Motor neuron (in vitro differentiated cells): ENCODE results near the gene ZNF423. TPM values are rescaled to one million over a fixed set of nuclear protein-coding genes. Genes with fewer than 3 reads are reported as not detected.
A peak's percentile ranks its signal among the peaks of the same experiment; 100 is the strongest.

Experiments
- ATAC-seq, 8 experiments: fragments of 200-7000 bp; cut with Tn5 transposase; replicated peaks in 6 of 8; 2 replicates each; pipeline ENCODE4 v1.8.0; 2021; ENCODE audit warnings: mild to moderate bottlenecking in 8 of 8, moderate library complexity in 8 of 8
- H3K27ac ChIP-seq, 2 donors: fragments of 250-450 bp; sonication (Bioruptor Pico); 2 replicates each; pipeline ENCODE4 v1.9.0; 2021; ENCODE audit warnings: antibody characterized with exemption in 2 of 2, mild to moderate bottlenecking in 2 of 2, moderate library complexity in 1 of 2
- H3K4me1 ChIP-seq, 2 donors: fragments of 250-450 bp; sonication (Bioruptor Pico); replicated peaks in 1 of 2; 2 replicates each; pipeline ENCODE4 v1.6.1; 2021; ENCODE audit warnings: antibody characterized with exemption in 2 of 2, mild to moderate bottlenecking in 2 of 2, moderate library complexity in 1 of 2
- H3K4me3 ChIP-seq, 5 donors: fragments of 250-450 bp; sonication (Bioruptor Pico); 2 replicates each; pipeline ENCODE4 v1.9.0; 2021; ENCODE audit warnings: antibody characterized with exemption in 5 of 5, mild to moderate bottlenecking in 5 of 5, moderate library complexity in 4 of 5
- WGBS, 10 experiments: fragments of 450-650 bp; shearing (Covaris generic); methylation state at CpG; one replicate each; pipeline ENCODE4 v1.0.0; 2022; 5-methylcytosine and 5-hydroxymethylcytosine counted together
- in situ Hi-C, 9 experiments: fragments of 400-800 bp; cut with MboI; loops; one replicate each; pipeline ENCODE4 v1.15.0; 2021; ENCODE audit warnings: low sequenced_read_pairs in 9 of 9, low pct_unique_long_range_greater_than_20kb in 2 of 9; ENCODE audit not compliant: unreplicated experiment in 9 of 9
- total RNA-seq, 8 experiments: library from RNA; unstranded; fragments of 300-600 nt; gene quantifications; 2 replicates each; pipeline versions ENCODE4 v1.2.3 to v1.2.4, GENCODE V29; 2022

Gene ZNF423
- total RNA-seq, 8 experiments from 2014 or later: 1.1 to 31.2 (median 19.0) TPM

GRCh38 chr16:49671333-49671732, 184.6 kb downstream of the ZNF423 start:
- ATAC-seq: peak in 2 of 8 experiments; percentile 22 to 57
- Histone ChIP-seq H3K4me1 (peaks cover 22 to 46% of the 10 kb centered on the region in 2 donors), H3K27ac (peak overlapping the region in 1 of 2 donors; percentile 34), H3K4me3 (no peak overlapping the region)
- in situ Hi-C loops: no loop called here
- WGBS, 10 experiments: 7 to 100% (median 93%) methylated on average over 1 to 6 of the region's 12 CpGs; no CpG with 5 or more reads in 4 of the 10 experiments

- in situ Hi-C loops: no loop called here
- no peak for ATAC-seq
- Histone ChIP-seq H3K4me1 (peaks cover 29 to 46% of the 10 kb centered on the region in 2 donors), H3K4me3 (no peak overlapping the region), H3K27ac (peak overlapping the region in 1 of 2 donors; percentile 34)
- WGBS, 10 experiments: 44 to 93% (median 72%) methylated on average over 1 to 8 of the region's 13 CpGs; no CpG with 5 or more reads in 2 of the 10 experiments
These were observed 185.3 kb downstream of the ZNF423 start for GRCh38 chr16:49670627-49671026.

- no peak overlapping the region for H3K4me3 ChIP-seq
- ATAC-seq: peak in 4 of 8 experiments; percentile 27 to 38 (median 34)
- H3K27ac ChIP-seq: peak overlapping the region in 1 of 2 donors; percentile 23
- H3K4me1 ChIP-seq: peaks cover 44 to 47% of the 10 kb centered on the region in 2 donors
- in situ Hi-C loops: no loop called here
- WGBS, 10 experiments: 13 to 100% (median 48%) methylated on average over 1 to 12 of the region's 18 CpGs; no CpG with 5 or more reads in 1 of the 10 experiments
These were observed 190.3 kb downstream of the ZNF423 start for GRCh38 chr16:49665482-49666230.

GRCh38 chr16:49664221-49665215, 191.4 kb downstream of the ZNF423 start:
- 40 to 100% (median 93%) methylated on average over 1 to 5 of the region's 37 CpGs; no CpG with 5 or more reads in 4 of the 10 experiments for WGBS, 10 experiments
- peak in 7 of 8 experiments; percentile 4 to 71 (median 37) for ATAC-seq
- H3K4me3 ChIP-seq: no peak overlapping the region
- in situ Hi-C loops: no loop called here
- peak overlapping the region in 1 of 2 donors; percentile 6 for H3K27ac ChIP-seq
- H3K4me1 ChIP-seq: peaks cover 42 to 44% of the 10 kb centered on the region in 2 donors

GRCh38 chr16:49663081-49664065, 192.5 kb downstream of the ZNF423 start:
- no peak overlapping the region for H3K4me3 ChIP-seq
- peaks cover 42 to 44% of the 10 kb centered on the region in 2 donors for H3K4me1 ChIP-seq
- 0 to 96% (median 90%) methylated on average over 1 to 13 of the region's 28 CpGs; no CpG with 5 or more reads in 1 of the 10 experiments for WGBS, 10 experiments
- in situ Hi-C loops: no loop called here
- peak in 3 of 8 experiments; percentile 26 to 64 (median 32) for ATAC-seq
- H3K27ac ChIP-seq: peak overlapping the region in 1 of 2 donors; percentile 6

- Histone ChIP-seq H3K4me1 (peaks cover 47 to 48% of the 10 kb centered on the region in 2 donors), H3K4me3 (no peak overlapping the region), H3K27ac (no peak overlapping the region)
- WGBS, 10 experiments: 40 to 96% (median 81%) methylated on average over 1 to 4 of the region's 4 CpGs; no CpG with 5 or more reads in 3 of the 10 experiments
- ATAC-seq: no peak
- in situ Hi-C loops: no loop called here
These were observed 193.3 kb downstream of the ZNF423 start for GRCh38 chr16:49662569-49662968.

- Histone ChIP-seq H3K4me1 (peaks cover 44 to 51% of the 10 kb centered on the region in 2 donors), H3K27ac (no peak overlapping the region), H3K4me3 (no peak overlapping the region)
- no peak for ATAC-seq
- in situ Hi-C loops: no loop called here
- WGBS, 10 experiments: 40 to 100% (median 80%) methylated on average over 1 to 6 of the region's 16 CpGs; no CpG with 5 or more reads in 4 of the 10 experiments
These were observed 194.3 kb downstream of the ZNF423 start for GRCh38 chr16:49661465-49662187.

DNA sequence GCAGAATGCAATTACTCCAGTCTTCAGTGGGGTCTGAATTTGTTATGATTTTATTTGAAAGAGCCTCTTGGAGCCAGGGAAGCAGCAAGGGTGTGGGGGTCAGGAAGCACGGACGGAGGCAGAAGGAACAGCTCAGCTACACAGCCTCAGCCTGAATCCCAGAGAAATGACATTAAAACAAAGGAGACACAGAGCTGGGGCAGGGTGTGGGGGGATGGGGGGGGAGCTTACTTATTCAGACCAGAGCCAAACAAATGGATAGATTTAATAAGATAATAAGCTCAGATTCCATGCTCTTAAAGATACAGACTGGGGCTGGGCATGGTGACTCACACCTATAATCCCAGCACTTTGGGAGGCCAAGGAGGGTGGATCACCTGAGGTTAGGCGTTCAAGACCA, 195.3 kb downstream of the ZNF423 start:
- ATAC-seq: peak in 3 of 8 experiments; percentile 25 to 34 (median 29)
- WGBS, 10 experiments: no CpG with 5 or more reads among the region's 3 CpGs
- in situ Hi-C loops: no loop called here

DNA sequence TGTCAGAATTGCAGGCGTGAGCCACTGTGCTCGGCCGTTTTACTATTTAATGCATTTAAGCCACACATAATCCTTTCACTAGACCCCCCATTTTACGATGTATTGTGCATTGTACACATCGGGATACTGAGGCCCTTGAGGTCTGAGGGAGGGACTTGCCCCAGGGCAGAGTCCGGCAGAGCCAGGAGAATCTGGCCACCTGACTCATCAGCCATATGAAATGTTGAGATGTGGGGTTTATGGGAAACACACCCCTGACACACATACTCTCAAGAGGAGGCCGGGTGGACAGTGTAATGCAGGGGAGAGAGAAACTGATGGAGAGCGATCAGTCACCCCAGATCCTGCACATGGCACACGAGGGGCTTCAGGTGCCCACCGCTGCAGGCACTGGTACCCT, 196.6 kb downstream of the ZNF423 start:
- Histone ChIP-seq H3K4me1 (peaks cover 22 to 28% of the 10 kb centered on the region in 2 donors), H3K4me3 (no peak overlapping the region), H3K27ac (no peak overlapping the region)
- in situ Hi-C loops: no loop called here
- peak in 2 of 8 experiments; percentile 1 to 10 for ATAC-seq
- WGBS, 10 experiments: 83 to 100% (median 100%) methylated on average over 1 to 2 of the region's 10 CpGs; no CpG with 5 or more reads in 5 of the 10 experiments

More for the DNA sequence above, 195.3 kb downstream of the ZNF423 start:
- Histone ChIP-seq H3K4me1 (peaks cover 34 to 41% of the 10 kb centered on the region in 2 donors), H3K27ac (no peak overlapping the region), H3K4me3 (no peak overlapping the region)

DNA sequence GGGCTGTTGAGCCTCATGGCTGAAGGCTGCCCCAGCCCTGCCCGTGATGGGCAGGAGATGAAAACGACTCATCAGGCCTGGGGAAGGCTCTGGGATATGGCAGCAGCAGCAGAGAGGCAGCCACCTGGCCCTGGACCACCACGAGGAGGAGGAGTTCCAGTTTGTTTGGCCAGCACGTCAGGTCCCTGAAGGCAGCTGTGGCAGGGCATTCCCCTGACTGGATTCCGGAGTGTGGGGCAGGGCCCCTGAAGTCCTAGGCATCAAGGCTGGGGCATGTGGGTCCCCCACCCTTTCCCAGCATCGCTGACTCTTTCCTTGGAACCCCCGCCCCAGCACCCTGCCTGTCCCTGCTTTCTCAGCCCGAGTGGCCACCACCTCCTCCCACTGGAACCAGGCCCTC, 197.4 kb downstream of the ZNF423 start:
- in situ Hi-C loops: no loop called here
- 50 to 67% methylated on average over 2 to 3 of the region's 8 CpGs; no CpG with 5 or more reads in 8 of the 10 experiments for WGBS, 10 experiments
- Histone ChIP-seq H3K4me3 (no peak overlapping the region), H3K4me1 (peaks cover 16 to 20% of the 10 kb centered on the region in 2 donors), H3K27ac (no peak overlapping the region)
- peak in 6 of 8 experiments; percentile 22 to 75 (median 38) for ATAC-seq

DNA sequence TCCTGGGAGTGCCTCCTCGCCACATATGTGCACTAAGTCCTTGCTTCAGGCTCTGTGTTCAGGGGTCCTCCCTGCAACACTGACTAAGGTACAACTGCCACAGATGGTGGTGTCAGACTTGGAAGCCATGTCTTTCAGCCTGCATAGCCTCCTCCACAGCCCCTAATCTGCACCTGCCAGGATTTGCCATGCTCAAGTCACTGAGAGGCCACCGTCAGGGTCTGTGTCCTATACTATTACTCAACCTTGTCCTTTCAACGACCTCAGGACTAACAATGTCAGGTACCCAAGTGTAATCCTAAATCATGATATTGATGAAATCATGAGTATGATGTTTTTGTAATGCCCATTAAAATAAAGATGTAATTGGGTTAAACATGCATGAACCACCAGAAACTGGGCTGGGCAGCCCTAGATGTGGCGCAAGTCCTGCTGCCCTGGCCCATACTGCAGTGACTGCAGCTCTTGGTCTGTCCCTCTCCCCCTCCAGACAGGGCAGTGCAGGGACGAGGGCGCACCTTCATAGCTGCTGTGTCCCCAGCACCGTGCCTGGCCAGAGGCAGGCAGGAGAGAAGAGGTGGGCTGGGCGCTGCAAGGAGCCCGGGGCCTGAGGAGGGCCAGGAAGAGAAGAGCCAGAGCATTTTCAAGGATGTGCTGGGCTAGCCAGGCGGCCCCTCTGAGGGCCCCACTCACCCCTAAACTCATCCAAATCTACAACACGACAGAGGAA, 198.0 kb downstream of the ZNF423 start:
- 43 to 100% (median 79%) methylated on average over 1 to 9 of the region's 11 CpGs; no CpG with 5 or more reads in 2 of the 10 experiments for WGBS, 10 experiments
- Histone ChIP-seq H3K4me3 (no peak overlapping the region), H3K4me1 (peaks cover 20 to 21% of the 10 kb centered on the region in 2 donors), H3K27ac (no peak overlapping the region)
- ATAC-seq: peak in 4 of 8 experiments; percentile 4 to 57 (median 19)
- in situ Hi-C loops: no loop called here
